HG03442 (cell line): ENCODE data around the gene EME2.

ENCODE experiments used
- ATAC-seq: cut with Tn5 transposase; IDR thresholded peaks from one replicate; pipeline ENCODE4 v1.9.1; 2021; ENCODE audit warnings: mild to moderate bottlenecking, moderate library complexity; ENCODE audit not compliant: unreplicated experiment

The EME2 gene

GRCh38 chr16:1745181-1745899 is 27.3 kb upstream of the EME2 start:
- ATAC-seq: no peak

GRCh38 chr16:1745900-1746692 is 26.5 kb upstream of the EME2 start:
- ATAC-seq: no peak

- no peak for ATAC-seq
Measured at GRCh38 chr16:1746693-1747195, 25.9 kb upstream of the EME2 start.

- ATAC-seq: no peak
Measured at GRCh38 chr16:1747934-1748333, 24.7 kb upstream of the EME2 start.

GRCh38 chr16:1749152-1750117 is 23.2 kb upstream of the EME2 start:
- no peak for ATAC-seq

GRCh38 chr16:1751946-1752345 is 20.7 kb upstream of the EME2 start:
- no peak for ATAC-seq

- ATAC-seq: no peak
Measured at GRCh38 chr16:1752853-1753252, 19.8 kb upstream of the EME2 start.

GRCh38 chr16:1754204-1754603 is 18.4 kb upstream of the EME2 start:
- ATAC-seq: no peak

GRCh38 chr16:1757714-1758461 is 14.7 kb upstream of the EME2 start:
- no peak for ATAC-seq

- ATAC-seq: no peak
Measured at GRCh38 chr16:1758923-1759322, 13.7 kb upstream of the EME2 start.

GRCh38 chr16:1759511-1759910 is 13.1 kb upstream of the EME2 start:
- no peak for ATAC-seq

GRCh38 chr16:1760911-1761310 is 11.7 kb upstream of the EME2 start:
- no peak for ATAC-seq

- ATAC-seq: no peak
Measured at GRCh38 chr16:1761751-1762150, 10.9 kb upstream of the EME2 start.

GRCh38 chr16:1762196-1762878 is 10.3 kb upstream of the EME2 start:
- ATAC-seq: no peak

GRCh38 chr16:1762879-1763520 is 9.6 kb upstream of the EME2 start:
- ATAC-seq: no peak

- ATAC-seq: no peak
Measured at GRCh38 chr16:1763521-1764511, 8.8 kb upstream of the EME2 start.

GRCh38 chr16:1764971-1765370 is 7.6 kb upstream of the EME2 start:
- ATAC-seq: no peak

GRCh38 chr16:1765826-1766225 is 6.8 kb upstream of the EME2 start:
- ATAC-seq: no peak
